ENCODE data around the gene GPLD1. TPM values are rescaled to one million over a fixed set of nuclear protein-coding genes. Genes with fewer than 3 reads are reported as not detected.

GPLD1 gene
- total and polyA plus RNA-seq, 8 donors = 0.27 to 1.2 (median 0.93) TPM

- Histone ChIP-seq H3K4me3 (no peak overlapping the region), H3K36me3 (no peaks in the 10 kb centered on the region), H3K4me1 (no peaks in the 10 kb centered on the region), H3K9me3 (no peaks in the 10 kb centered on the region), H3K27ac (no peak overlapping the region), H3K27me3 (no peaks in the 10 kb centered on the region)
- intact Hi-C loops (cut with DNase I) = no loop called here
- FAIRE-seq = no peak
- TF ChIP-seq CTCF (IDR thresholded peaks at IDR 0.05) = no peak
- ATAC-seq = peak in 1 of 4 donors; percentile 54
- DNase-seq = no peak
- WGBS, 2 donors = 89 to 96% methylated on average over 14 of the region's 14 CpGs
Measured at GRCh38 chr6:24504649-24505586, 15.5 kb upstream of the GPLD1 start.

- DNase-seq = no peak
- TF ChIP-seq CTCF (IDR thresholded peaks at IDR 0.05) = no peak
- 92 to 94% methylated on average over 1 of the region's 1 CpG for WGBS, 2 donors
- H3K36me3 ChIP-seq = no peaks in the 10 kb centered on the region
- intact Hi-C loops (cut with DNase I) = no loop called here
- no peak overlapping the region for H3K4me3 ChIP-seq
- no peaks in the 10 kb centered on the region for H3K4me1 ChIP-seq
- no peak for FAIRE-seq
- H3K9me3 ChIP-seq = no peaks in the 10 kb centered on the region
- no peak for ATAC-seq
- H3K27ac ChIP-seq = no peak overlapping the region
- no peaks in the 10 kb centered on the region for H3K27me3 ChIP-seq
Measured at GRCh38 chr6:24504287-24504648, 14.9 kb upstream of the GPLD1 start.

- no peaks in the 10 kb centered on the region for H3K4me1 ChIP-seq
- H3K4me3 ChIP-seq = no peak overlapping the region
- no peaks in the 10 kb centered on the region for H3K9me3 ChIP-seq
- TF ChIP-seq CTCF (IDR thresholded peaks at IDR 0.05) = no peak
- H3K36me3 ChIP-seq = no peaks in the 10 kb centered on the region
- no peaks in the 10 kb centered on the region for H3K27me3 ChIP-seq
- no peak for FAIRE-seq
- intact Hi-C loops (cut with DNase I) = no loop called here
- no peak for DNase-seq
- ATAC-seq = no peak
- no peak overlapping the region for H3K27ac ChIP-seq
Measured at GRCh38 chr6:24501914-24502313, 12.5 kb upstream of the GPLD1 start.

- Histone ChIP-seq H3K9me3 (no peaks in the 10 kb centered on the region), H3K4me1 (no peaks in the 10 kb centered on the region), H3K36me3 (no peaks in the 10 kb centered on the region), H3K27me3 (no peaks in the 10 kb centered on the region), H3K4me3 (no peak overlapping the region), H3K27ac (no peak overlapping the region)
- TF ChIP-seq CTCF (IDR thresholded peaks at IDR 0.05) = no peak
- FAIRE-seq (no peak), ATAC-seq (no peak), DNase-seq (no peak)
- intact Hi-C loops (cut with DNase I) = no loop called here
- 80 to 86% methylated on average over 2 of the region's 2 CpGs for WGBS, 2 donors
Measured at GRCh38 chr6:24501374-24501773, 12.0 kb upstream of the GPLD1 start.

GRCh38 chr6:24500683-24501082 is 11.3 kb upstream of the GPLD1 start:
- WGBS, 2 donors = 74 to 82% methylated on average over 3 of the region's 3 CpGs
- FAIRE-seq (no peak), DNase-seq (no peak), ATAC-seq (no peak)
- Histone ChIP-seq H3K27ac (no peak overlapping the region), H3K4me1 (peaks cover 0 to 4% (median 0%) of the 10 kb centered on the region in 3 donors), H3K36me3 (no peaks in the 10 kb centered on the region), H3K4me3 (no peak overlapping the region), H3K9me3 (no peaks in the 10 kb centered on the region), H3K27me3 (no peaks in the 10 kb centered on the region)
- no peak for TF ChIP-seq CTCF (IDR thresholded peaks at IDR 0.05)
- intact Hi-C loops (cut with DNase I) = no loop called here
